ENCODE data around the gene ITGB8. TPM values are rescaled to one million over a fixed set of nuclear protein-coding genes. Genes with fewer than 3 reads are reported as not detected.

ITGB8 gene
- total and polyA plus RNA-seq, 9 of the 15 experiments (the other 6 are each of a cell fraction or from before 2014, with no cell fraction given): under 0.01 to 0.03 (median 0.02) TPM; not detected in 6

- TF ChIP-seq, protein P1, sequence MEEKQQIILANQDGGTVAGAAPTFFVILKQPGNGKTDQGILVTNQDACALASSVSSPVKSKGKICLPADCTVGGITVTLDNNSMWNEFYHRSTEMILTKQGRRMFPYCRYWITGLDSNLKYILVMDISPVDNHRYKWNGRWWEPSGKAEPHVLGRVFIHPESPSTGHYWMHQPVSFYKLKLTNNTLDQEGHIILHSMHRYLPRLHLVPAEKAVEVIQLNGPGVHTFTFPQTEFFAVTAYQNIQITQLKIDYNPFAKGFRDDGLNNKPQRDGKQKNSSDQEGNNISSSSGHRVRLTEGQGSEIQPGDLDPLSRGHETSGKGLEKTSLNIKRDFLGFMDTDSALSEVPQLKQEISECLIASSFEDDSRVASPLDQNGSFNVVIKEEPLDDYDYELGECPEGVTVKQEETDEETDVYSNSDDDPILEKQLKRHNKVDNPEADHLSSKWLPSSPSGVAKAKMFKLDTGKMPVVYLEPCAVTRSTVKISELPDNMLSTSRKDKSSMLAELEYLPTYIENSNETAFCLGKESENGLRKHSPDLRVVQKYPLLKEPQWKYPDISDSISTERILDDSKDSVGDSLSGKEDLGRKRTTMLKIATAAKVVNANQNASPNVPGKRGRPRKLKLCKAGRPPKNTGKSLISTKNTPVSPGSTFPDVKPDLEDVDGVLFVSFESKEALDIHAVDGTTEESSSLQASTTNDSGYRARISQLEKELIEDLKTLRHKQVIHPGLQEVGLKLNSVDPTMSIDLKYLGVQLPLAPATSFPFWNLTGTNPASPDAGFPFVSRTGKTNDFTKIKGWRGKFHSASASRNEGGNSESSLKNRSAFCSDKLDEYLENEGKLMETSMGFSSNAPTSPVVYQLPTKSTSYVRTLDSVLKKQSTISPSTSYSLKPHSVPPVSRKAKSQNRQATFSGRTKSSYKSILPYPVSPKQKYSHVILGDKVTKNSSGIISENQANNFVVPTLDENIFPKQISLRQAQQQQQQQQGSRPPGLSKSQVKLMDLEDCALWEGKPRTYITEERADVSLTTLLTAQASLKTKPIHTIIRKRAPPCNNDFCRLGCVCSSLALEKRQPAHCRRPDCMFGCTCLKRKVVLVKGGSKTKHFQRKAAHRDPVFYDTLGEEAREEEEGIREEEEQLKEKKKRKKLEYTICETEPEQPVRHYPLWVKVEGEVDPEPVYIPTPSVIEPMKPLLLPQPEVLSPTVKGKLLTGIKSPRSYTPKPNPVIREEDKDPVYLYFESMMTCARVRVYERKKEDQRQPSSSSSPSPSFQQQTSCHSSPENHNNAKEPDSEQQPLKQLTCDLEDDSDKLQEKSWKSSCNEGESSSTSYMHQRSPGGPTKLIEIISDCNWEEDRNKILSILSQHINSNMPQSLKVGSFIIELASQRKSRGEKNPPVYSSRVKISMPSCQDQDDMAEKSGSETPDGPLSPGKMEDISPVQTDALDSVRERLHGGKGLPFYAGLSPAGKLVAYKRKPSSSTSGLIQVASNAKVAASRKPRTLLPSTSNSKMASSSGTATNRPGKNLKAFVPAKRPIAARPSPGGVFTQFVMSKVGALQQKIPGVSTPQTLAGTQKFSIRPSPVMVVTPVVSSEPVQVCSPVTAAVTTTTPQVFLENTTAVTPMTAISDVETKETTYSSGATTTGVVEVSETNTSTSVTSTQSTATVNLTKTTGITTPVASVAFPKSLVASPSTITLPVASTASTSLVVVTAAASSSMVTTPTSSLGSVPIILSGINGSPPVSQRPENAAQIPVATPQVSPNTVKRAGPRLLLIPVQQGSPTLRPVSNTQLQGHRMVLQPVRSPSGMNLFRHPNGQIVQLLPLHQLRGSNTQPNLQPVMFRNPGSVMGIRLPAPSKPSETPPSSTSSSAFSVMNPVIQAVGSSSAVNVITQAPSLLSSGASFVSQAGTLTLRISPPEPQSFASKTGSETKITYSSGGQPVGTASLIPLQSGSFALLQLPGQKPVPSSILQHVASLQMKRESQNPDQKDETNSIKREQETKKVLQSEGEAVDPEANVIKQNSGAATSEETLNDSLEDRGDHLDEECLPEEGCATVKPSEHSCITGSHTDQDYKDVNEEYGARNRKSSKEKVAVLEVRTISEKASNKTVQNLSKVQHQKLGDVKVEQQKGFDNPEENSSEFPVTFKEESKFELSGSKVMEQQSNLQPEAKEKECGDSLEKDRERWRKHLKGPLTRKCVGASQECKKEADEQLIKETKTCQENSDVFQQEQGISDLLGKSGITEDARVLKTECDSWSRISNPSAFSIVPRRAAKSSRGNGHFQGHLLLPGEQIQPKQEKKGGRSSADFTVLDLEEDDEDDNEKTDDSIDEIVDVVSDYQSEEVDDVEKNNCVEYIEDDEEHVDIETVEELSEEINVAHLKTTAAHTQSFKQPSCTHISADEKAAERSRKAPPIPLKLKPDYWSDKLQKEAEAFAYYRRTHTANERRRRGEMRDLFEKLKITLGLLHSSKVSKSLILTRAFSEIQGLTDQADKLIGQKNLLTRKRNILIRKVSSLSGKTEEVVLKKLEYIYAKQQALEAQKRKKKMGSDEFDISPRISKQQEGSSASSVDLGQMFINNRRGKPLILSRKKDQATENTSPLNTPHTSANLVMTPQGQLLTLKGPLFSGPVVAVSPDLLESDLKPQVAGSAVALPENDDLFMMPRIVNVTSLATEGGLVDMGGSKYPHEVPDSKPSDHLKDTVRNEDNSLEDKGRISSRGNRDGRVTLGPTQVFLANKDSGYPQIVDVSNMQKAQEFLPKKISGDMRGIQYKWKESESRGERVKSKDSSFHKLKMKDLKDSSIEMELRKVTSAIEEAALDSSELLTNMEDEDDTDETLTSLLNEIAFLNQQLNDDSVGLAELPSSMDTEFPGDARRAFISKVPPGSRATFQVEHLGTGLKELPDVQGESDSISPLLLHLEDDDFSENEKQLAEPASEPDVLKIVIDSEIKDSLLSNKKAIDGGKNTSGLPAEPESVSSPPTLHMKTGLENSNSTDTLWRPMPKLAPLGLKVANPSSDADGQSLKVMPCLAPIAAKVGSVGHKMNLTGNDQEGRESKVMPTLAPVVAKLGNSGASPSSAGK (IDR thresholded peaks at IDR 0.05): no peak
- no peak for TF ChIP-seq ELF1 (tag; IDR thresholded peaks at IDR 0.05)
Observed at GRCh38 chr7:20310301-20310700, 20.4 kb upstream of the ITGB8 start (continued).
